Activated naive CD4-positive, alpha-beta T cell treated with Interleukin-2 at 50 U/mL for 16 hours (primary cell): ENCODE measurements around the gene PIAS1.
"Not testable (repeated sequence)": the region's sequence is repeated elsewhere in the genome, so short reads cannot be mapped to it uniquely, and the experiment has no call there.

ENCODE experiments used
- DNase-seq: peaks from one replicate; pipeline ENCODE4 v3.0.0-alpha.2; 2020

PIAS1 gene

DNA sequence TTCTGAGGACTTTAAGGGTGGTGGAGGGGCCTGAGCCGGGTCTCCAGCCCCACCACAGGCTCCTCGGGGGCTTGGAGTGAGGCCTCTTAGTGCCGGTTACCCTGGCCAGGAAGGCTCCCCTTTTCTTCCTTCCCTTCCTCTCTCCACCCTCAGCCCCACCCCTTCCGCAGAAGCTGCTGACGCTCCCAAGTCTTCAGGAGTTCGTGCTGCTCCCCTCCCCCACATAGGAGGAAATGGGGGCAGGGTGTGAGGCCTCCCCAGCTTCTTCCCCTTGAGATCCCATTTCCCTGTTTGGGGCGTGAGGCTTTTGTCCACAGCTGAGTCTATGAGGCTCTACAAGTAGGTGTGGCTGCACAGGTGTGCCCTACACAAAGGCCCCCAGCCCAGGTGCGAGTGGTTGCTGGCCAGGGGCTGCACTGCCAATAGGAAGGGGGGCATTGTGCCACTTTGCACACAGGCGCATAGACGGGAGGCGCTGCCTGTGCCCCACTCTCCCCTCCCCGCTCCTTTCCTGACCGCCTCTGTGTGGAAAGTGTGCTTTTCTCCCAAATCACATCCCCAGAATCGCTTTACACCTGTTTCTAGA is 151.9 kb downstream of the PIAS1 start:
- no peak for DNase-seq

DNA sequence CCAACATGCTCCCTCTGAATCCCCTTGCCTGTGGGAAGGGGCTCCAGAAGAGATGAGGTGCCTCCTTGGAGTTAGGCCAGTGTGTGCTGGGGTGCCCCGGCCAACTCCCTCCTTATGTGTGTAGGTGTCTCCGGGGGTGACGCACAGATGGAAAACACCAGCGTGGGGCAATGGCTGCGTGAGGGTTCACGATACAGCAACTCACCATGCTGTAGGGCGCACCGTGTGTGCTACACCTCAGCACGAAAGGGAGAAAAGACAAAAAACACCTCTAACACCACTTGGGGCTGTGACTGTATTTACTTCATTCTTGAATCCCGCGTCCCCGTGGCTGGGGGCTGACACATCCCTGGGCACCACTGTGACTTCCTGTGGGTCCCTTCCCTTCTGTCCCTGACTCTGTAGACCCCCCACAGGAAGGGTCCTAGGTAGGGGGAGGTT is 152.6 kb downstream of the PIAS1 start:
- no peak for DNase-seq

DNA sequence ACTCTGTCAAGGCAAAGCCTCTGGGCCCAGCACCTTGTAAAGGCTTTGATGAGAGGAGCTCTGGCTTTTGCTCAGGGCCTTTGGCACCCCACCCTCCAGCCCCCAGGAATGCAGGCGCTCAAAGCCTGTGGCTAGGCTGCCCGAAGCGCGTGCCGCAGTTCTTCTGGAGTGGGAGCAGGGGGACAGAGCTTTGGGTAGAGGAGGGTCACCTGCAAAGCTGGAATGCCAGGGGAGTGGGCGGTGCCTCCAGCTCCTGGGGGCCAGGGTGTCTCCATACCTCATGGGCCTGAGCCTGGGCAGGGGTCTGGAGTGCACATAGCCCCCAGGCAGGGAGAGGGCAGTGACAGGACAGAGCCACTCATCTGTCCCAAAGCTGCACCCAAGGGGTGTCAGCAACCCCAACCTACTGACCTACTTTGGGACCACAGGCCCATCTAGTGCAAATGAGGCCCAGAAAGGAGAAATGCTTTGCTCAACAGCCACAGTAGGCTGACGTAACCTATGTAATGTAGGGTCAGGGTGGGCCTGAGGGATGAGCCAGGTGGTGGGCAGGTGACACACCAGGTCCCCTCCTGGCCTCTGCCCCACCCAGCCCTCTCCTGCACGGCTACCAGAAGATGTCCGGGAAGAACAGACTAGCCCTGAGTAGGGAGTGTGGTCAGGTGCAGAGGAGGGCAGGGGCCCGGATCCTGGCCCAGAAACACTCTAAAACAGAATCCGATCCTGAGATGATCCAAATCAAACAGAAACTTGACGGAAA is 153.2 kb downstream of the PIAS1 start:
- DNase-seq: no peak

DNA sequence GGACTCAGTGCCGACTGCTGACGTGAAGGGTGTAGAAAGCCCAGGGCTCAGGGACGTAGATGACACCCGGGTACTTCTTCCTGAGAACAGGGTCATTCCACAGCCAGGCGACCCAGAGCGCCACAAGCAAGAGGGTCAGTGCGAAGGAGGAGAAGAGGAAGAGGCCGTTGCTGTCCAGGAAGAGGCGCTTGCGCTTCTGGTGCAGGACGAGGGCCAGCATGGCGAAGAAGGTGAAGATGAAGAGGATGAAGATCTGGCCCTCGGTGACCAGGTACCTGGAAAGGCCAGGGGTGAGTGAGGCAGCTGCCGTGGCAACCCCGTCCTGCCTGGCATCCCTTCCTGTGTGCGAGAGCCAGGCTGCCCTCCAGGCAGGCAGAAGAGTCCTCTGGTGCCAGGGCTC is 154.0 kb downstream of the PIAS1 start:
- no peak for DNase-seq

DNA sequence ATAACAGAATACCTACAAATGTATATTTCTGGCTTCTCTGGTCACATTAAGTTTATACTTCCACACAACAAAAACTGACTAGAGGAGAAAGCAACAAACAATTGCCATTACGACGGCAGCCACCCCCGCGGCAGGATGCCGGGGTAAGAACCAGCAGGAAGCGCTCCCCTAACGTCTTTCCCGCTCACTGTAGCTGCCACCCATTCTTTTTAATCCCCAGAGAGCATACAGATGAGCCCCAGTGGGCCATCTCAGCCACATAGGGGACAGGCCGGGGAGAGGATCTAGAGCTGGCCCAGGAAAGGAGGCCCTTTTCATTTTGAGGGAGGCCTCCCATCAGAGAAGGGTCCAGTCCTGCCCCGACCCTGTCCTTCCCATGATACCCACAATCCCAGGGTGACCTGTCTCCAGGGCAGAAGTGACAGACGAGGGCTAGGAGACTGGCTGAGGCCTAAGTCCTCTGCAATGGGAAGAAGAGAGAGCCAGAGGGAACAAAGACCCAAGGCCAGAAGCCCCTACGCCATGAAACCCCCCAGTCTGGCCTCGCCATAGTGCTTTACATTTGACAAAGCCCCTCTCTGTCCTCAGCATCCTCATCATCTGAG is 154.6 kb downstream of the PIAS1 start:
- no peak for DNase-seq

DNA sequence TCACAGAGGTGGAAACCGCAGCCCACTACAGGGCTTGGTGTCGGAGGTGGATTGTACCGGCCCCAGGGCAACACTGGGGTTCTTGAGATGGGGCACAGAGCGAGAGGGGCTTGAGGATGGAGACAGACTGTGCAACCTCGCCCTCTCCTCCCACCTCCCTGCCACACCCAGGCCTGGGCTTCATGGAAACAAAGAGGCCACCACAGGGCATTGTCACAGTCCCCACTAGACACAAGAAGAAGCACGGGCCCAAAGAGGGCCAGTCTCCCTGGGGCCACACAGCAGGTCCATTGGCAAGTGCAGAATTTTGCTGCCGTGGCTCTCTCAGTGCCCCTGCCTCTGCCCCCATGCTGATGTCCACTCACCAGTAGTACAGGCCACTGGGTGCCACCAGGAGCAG is 155.2 kb downstream of the PIAS1 start:
- DNase-seq: no peak

DNA sequence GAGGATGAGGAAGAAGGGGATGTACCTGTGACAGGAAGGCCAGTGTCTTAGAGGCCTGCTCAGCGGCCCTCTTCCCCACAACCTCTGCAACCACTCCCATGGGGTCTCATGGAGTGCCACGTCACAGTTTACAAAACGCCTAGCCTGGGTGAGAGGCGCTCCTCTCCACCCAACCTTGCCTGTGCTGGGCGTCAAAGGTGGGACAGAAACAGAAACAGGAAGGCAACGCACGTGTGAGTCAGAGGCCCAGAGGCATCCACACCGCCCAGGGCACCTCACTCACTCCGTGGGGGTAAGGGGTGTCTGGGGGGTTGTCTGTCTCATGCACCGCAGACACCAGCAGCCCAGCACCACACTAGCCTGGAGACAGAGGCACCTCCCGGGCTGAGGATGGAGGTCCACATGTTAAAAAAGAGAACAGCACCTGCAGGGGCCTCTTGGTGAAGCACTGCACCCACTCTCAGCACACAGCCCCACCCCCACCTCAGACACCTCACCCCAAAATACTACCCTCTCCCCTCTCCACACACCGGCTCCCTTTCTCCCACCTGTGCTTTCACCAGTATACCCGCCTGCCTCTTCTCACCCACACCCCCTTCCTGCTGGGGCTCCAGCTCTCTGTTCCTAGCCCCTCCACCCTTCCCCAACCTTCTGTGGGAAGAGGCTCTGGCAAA is 155.8 kb downstream of the PIAS1 start:
- DNase-seq: peak; percentile 23

DNA sequence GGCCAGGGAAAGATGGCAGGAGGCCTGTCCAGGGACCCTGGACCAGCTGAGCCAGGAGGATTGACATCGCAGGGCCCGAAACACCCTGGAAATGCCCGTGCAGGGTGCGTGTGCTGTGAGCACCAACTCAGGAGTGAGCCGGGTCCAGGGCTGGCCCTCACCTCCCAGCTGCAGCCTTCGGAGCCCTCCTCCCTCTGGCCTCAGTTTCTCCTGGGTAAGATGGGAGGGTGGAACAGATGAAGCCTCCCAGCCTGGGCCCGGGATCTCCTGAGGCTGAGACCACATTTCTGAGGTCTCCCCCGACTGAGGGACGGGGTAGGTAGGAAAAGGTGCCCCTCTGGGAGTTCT is 156.3 kb downstream of the PIAS1 start:
- no peak for DNase-seq

DNA sequence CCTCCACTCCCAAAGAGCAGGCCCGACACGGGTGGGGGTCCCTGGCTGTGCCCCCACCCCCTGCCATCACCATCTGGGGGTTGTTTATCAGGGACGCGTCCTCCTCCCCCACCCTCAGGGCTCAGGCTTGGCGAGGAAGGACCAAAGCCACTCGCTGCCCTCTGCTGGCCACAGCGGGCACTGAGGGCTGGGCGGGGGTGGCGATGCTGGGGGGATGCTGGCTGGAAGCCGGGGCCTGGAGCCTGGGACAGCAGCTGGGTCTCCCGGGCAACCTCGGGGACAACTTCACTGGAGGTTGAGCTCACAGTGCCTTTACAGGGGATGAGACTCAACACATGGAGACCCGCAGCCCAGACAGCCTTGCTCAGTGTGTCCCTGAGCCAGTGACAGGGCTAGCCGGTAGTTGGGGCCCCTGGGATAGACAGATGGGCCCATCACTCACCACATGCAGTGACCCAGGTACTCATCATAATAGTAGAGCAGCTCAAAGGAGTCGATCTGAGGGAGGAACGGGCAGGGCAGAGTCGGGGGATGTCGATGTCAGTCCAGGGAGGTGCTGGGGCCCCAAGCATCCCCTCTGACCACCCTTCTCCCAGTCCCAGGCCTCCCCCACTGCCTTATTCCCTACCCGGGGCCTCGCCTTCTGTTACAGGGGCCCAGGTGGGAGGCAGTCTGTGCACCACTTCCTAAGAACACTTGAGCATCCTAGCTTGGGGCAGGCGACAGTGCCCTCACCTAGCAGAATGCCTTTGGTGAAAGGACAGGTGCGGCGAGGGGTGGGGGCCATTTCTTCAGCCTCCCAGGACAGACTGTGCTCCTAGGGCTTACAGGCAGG is 156.9 kb downstream of the PIAS1 start:
- peak; percentile 58 for DNase-seq

DNA sequence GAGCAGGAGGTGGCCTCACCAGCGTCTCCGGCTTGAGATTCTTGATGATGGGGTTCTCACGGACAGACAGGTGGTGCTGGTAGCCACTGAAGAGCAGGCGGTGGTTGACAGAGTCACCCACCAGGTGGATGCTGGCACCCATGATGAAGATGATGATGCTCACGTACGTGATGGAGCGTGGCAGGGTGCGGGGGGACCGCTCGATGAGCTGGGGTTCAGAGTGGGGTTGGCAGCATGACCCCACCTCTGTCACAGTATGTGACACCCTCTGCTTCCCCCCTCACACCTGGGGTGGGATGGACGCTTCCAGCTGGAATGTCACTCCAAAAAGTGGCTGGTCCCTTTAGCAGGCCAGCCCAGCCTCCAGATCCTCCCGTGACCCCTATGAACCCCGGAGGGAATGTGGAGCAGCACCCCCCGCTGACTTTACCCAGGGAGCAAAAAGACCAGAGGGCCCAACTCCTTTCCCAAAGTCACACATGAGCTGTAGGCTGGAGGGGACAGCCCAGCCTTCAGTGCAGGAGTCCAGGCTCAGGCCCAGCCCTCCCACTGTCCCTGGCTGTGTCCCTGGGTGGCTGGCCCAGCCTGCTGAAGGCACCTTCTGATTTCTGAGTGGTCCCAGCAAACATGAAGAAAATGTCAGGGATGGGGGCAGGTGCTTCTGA is 157.7 kb downstream of the PIAS1 start:
- DNase-seq: no peak

DNA sequence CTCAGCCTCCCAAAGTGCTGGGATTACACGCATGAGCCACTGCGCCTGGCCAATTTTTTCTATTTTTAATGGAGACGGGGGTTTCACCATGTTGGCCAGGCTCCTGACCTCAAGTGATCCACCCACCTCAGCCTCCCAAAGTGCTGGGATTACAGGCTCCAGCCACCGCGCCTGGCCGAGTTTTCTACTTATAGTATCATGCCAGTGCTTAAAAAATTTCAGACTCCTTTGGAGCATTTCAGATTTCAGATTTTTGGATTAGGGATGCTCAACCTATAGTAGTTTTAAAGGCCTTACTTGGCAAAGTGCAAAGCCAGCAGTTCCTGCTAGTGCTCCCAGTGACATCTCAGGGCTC is 159.4 kb downstream of the PIAS1 start:
- DNase-seq: not testable (repeated sequence)

DNA sequence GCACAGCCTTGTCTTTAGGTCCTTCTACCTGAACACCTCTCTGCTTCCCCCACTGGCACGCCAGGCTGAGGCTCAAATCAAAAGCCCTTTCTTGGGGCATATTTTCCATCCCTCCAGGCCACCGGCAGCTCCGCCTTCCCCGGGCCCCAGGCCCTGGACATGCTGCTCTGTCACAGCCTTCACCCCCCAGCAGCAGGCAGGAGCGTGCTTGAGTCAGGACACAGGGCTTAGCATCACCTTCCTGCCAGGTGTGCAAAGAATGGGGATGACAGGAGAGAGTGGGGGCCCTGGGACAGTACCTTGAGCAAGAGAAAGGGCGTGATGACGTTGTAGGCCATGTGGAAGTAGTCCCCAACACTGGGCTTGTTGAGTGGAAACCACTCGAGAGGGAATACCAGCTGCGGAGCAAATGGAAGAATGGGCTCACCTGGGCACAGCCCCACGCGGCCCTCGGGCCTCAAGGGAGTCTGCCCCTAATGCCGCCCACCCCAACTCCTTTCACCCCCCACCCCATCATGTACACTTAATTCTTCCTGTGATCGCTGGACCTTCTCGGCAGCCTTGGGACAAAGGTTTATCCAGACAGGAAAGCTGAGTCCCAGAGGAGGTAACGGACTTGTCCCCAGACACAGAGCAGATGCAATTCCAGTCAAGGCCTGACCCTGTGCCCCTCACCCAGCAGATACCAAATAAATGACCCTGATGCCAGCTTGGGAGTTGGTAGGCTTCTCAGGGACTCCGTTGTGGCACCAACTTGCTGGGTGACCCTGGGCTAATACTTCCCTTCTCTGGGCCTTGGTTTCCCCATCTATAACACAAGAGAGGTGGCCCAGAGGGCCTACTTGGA is 160.1 kb downstream of the PIAS1 start:
- no peak for DNase-seq

DNA sequence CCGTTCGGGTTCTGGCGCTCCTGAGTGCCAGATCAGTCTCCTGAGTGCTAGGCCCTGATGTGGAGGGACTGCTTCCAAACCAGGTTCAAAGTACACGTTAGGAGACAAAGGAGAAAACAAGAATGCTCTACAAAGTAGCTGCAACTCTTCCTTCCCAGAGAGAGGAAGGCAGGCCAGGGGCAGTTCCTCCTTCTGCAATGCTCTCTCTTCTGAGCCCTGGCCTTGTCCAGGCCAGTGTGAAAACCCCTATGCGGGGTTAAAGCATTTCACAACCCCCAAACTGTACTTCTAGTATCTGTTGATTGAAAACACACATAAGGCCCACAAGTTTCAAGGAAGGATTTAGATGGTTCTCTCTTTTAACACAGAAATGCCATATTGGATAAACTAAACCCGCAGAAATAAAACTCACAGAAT is 160.7 kb downstream of the PIAS1 start:
- DNase-seq: no peak

DNA sequence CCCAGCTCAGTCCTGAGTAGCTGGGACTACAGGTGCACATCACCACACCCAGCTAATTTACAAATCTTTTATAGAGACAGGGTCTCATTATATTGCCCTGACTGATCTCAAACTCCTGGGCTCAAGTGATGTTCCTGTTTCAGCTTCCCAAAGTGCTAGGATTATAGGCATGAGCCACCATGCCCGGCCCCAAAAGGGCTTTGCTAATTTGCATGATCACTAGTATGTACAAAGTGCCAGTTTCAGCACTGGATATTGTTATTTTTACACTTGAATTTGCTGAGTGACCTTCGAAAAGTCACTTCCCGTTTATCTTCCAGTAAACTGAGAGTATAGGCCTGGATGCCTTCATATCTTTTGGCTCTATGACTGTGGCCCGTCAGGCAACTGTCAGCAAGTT is 163.2 kb downstream of the PIAS1 start:
- DNase-seq: no peak

DNA sequence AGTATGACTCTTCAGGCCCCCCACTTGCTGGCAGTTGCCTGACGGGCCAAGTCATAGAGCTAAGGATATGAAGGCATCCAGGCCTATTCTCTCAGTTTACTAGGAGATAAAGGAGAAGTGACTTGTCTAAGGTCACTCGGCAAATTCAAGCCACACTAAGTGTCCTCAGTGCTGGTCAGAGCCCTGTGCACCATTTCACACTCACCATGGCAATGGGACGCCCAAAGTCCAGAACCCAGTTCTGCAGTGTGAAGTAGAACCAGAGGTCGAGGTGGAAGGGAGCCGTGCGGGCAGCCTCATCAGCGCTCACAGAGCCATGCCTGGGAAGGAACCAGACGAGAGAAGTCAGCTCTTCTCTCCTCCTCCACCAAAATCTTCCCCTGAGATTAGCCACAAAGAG is 164.2 kb downstream of the PIAS1 start:
- DNase-seq: no peak

DNA sequence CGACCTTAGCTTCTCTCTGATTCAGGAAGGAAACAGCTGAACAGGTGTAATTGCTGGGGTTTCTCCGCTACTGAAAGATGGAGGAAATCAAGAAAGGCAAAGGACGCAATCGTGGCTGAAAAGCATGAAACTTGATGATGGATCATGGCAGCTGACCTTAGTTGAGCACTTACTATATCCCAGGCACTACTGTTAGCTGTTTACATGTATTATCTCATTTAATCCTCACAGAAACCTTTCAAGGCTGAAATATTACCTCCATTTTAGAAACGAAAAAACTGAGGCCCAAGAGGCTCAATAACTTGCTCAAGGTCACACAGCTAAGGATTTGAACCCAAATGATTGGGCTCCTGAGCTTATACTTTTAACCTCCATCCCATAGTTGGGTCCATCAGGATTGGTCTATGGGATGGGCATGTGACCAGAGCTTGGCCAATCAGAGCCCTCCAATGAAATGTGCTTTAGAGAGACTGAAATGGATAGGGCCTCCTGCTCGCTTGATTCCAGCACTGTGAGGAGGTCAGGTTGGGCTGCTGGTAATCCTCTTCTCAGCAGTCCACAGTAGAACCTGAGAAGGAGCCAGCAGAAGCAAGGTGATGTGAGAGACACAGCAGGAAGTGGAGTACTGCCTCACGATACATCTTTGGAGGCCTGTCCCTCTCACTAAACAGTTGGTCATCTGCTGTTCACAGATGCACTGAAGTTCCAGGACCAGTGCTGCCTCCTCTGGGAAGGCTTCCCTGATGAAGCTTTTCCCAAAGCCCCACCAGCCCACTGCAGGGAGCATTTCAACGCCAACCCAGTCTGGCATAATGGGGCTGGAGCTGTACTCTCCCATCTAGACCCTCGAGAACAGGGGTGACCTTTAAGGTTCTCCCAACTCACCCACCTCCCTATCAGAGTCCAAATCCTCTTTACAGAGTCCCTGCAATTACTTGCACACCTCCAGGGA is 165.0 kb downstream of the PIAS1 start:
- DNase-seq: no peak

DNA sequence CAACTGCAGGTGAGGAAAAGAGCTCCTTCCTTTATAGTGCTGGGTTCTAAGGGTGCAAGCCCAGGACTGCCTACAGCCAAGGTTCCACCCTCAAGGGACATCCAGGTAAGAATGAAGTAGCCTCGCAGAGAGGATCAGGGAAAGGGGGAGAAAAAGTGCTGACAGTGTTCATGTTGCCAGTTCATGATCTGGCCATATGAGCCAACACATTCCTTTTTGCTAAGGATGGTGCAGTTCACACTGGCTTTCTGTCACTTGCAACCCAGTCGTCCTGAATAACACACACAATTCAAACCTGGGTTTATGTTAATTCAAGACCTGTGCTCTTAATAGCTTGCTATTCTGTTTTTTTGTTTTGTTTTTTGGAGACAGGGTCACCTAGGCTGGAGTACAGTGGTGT is 166.4 kb downstream of the PIAS1 start:
- DNase-seq: no peak

DNA sequence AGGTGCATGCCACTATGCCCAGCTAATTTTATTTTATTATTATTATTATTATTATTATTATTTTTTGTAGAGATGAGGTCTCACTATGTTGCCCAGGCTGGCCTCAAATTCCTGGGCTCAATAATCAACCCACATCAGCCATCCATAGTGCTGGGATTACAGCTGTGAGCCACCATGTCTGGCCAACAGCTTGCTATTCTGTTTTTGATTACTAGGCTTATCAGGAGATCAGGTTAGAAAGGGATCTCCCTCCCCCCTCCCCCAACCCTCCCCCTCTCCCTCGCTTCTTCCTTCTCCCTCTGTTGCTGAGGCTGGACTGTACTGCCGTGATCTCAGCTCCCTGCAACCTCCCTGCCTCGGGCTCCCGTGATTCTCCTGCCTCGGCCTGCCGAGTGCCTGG is 166.9 kb downstream of the PIAS1 start:
- DNase-seq: no peak

DNA sequence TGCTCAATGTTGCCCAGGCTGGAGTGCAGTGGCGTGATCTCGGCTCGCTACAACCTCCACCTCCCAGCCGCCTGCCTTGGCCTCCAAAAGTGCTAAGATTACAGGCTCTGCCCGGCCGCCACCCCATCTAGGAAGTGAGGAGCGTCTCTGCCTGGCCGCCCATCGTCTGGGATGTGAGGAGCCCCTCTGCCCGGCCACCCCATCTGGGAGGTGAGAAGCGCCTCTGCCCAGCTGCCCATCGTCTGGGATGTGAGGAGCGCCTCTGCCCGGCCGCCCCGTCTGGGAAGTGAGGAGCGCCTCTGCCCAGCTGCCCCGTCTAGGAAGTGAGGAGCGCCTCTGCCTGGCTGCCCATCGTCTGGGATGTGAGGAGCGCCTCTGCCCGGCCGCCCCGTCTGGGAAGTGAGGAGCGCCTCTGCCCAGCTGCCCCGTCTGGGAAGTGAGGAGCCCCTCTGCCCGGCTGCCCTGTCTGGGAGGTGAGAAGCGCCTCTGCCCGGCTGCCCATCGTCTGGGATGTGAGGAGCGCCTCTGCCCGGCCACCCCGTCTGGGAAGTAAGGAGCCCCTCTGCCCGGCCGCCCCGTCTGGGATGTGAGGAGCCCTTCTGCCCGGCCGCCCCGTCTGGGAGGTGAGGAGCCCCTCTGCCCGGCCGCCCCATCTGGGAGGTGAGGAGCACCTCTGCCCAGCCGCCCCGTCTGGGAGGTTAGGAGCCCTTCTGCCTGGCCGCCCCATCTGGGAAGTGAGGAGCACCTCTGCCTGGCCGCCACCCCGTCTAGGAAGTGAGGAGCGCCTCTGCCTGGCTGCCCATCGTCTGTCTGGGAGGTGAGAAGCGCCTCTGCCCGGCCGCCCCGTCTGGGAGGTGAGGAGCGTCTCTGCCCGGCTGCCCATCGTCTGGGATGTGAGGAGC is 167.7 kb downstream of the PIAS1 start:
- not testable (repeated sequence) for DNase-seq
